Measurements from ENCODE around the gene SFT2D1. TPM values are rescaled to one million over a fixed set of nuclear protein-coding genes. Genes with fewer than 3 reads are reported as not detected.
"Not testable (repeated sequence)": the region's sequence is repeated elsewhere in the genome, so short reads cannot be mapped to it uniquely, and the experiment has no call there.

Gene SFT2D1
- 41.7 TPM for polyA plus RNA-seq (2013)

DNA sequence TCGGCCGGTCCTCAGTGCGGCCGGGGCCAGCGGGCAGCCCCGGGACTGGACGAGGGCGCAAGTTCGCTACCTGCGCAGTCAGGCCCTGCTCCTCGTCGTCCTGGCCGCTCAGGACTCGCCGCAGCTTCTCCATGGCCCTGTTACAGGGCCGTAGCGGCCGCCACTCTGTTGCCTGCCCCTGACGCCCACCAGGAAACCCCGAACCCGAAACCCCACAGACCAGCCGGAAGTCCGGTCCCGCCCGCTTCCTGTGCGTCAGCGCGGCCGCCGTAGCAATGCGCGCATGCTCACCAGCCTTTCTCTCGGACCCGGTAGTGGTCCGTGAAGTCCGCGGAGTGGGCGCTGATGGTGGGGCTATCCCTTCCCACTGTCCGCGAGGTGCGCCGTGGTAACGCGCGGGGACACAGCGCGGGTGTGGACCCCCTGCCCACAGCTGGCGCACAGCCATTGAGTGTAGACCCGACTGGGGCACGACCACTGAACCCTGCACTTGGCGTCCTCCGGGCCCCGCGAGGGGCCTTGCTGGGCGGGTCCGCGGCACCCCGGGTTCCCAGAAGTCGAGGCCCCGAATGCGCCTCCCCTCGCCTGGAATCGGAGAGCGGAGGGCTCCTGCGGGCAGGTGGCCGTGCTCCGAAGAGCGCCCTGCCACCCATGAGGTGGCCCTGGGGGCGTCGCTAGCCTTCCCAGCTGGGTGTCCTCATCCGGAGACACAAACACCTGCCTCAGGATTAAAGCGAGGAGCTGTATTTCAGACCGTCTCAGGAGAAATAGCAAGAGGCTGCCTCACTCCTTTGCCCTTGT, at the start of gene SFT2D1:
Gene SFT2D1 (minus strand): TSS at position 197 of the 801 bp plus-strand sequence. CDS start 64 bp downstream, at position 133.
- WGBS (ENCODE audit: insufficient coverage) = 0% methylated on average over 67 of the region's 73 CpGs
- Histone ChIP-seq H3K9me3 (ENCODE audit: control extremely low read depth in 1 of 5, control insufficient read depth in 4 of 5, insufficient read depth in 2 of 5, low read depth in 1 of 5, low read length in 4 of 5) (no peaks in the 10 kb centered on the region), H3K4me3 (ENCODE audit: control insufficient read depth in 1 of 7, extremely low read depth in 1 of 7, insufficient read depth in 4 of 7, low read depth in 2 of 7, low read length in 6 of 7) (peak within 1 kb of the TSS; percentile 82 to 95 (median 91))

DNA sequence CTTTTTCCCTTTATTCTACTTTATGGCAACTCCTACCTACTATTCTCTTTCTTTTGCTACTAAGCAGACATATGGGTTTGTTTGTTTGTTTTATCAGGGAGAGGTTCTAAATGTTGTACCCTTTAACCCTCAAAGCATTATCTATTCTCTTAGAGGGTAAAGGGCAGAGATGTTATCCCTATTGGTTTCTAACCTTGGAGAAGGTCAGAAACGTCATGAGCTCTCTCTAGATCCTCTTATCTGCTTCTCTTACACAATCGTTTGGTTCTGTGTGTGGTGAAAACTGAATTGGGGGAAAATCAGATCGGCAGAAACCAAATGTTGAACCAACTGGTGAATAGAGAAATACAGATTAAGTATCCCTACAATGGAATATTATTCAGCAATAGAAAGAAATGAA, 46.8 kb upstream of the SFT2D1 start:
- CTCF ChIA-PET = interaction anchor here (1.1 to 4.0 kb wide), 3 partner anchors 10 to 12 kb away, joined by 3 to 18 read pairs (median 7); no protein-coding TSS in a partner anchor
- Histone ChIP-seq H3K27me3 (replicated peaks in 2 of 5; ENCODE audit: control insufficient read depth in 4 of 5, insufficient read depth in 5 of 5, low read length in 4 of 5) (peaks cover 0 to 3% (median 3%) of the 10 kb centered on the region in 5 experiments), H3K27ac (ENCODE audit: insufficient read depth in 1 of 2, low read depth in 1 of 2, low read length in 2 of 2, poor library complexity in 1 of 2, severe bottlenecking in 2 of 2) (no peak overlapping the region), H3K9me3 (ENCODE audit: control extremely low read depth in 1 of 5, control insufficient read depth in 4 of 5, insufficient read depth in 2 of 5, low read depth in 1 of 5, low read length in 4 of 5) (no peaks in the 10 kb centered on the region), H3K4me3 (ENCODE audit: control insufficient read depth in 1 of 7, extremely low read depth in 1 of 7, insufficient read depth in 4 of 7, low read depth in 2 of 7, low read length in 6 of 7) (no peak overlapping the region), H3K36me3 (ENCODE audit: control insufficient read depth in 4 of 4, insufficient read depth in 4 of 4, low read length in 3 of 4) (no peaks in the 10 kb centered on the region), H3K4me1 (ENCODE audit: control extremely low read depth in 1 of 4, control insufficient read depth in 4 of 4, insufficient read depth in 4 of 4, low read length in 3 of 4) (peaks cover 0 to 3% (median under 1%) of the 10 kb centered on the region in 4 experiments)
- POLR2A ChIA-PET = no interaction called here
- DNase-seq = no peak
- WGBS (ENCODE audit: insufficient coverage) = 60% methylated on average over 1 of the region's 3 CpGs

More for the DNA sequence above, at the start of gene SFT2D1:
- H3K4me1 ChIP-seq (ENCODE audit: control extremely low read depth in 1 of 4, control insufficient read depth in 4 of 4, insufficient read depth in 4 of 4, low read length in 3 of 4) = peaks cover 5 to 46% (median 26%) of the 10 kb centered on the region in 4 experiments
- CTCF ChIA-PET = interaction anchor here (0.7 to 2.1 kb wide), 7 partner anchors 10 to 58 kb away, joined by 3 to 14 read pairs (median 4); no protein-coding TSS in a partner anchor
- DNase-seq = peak; percentile 91 to 92 (median 92)
- POLR2A ChIA-PET = interaction anchor here (0.8 to 1.6 kb wide), 5 partner anchors 9 to 41 kb away, joined by 3 to 5 read pairs (median 3); partner anchors contain the start of gene MPC1
- peaks cover 0 to 19% (median 5%) of the 10 kb centered on the region in 4 experiments for H3K36me3 ChIP-seq (ENCODE audit: control insufficient read depth in 4 of 4, insufficient read depth in 4 of 4, low read length in 3 of 4)
- no peaks in the 10 kb centered on the region for H3K27me3 ChIP-seq (replicated peaks in 2 of 5; ENCODE audit: control insufficient read depth in 4 of 5, insufficient read depth in 5 of 5, low read length in 4 of 5)
- peak within 1 kb of the TSS; percentile 96 to 98 for H3K27ac ChIP-seq (ENCODE audit: insufficient read depth in 1 of 2, low read depth in 1 of 2, low read length in 2 of 2, poor library complexity in 1 of 2, severe bottlenecking in 2 of 2)

DNA sequence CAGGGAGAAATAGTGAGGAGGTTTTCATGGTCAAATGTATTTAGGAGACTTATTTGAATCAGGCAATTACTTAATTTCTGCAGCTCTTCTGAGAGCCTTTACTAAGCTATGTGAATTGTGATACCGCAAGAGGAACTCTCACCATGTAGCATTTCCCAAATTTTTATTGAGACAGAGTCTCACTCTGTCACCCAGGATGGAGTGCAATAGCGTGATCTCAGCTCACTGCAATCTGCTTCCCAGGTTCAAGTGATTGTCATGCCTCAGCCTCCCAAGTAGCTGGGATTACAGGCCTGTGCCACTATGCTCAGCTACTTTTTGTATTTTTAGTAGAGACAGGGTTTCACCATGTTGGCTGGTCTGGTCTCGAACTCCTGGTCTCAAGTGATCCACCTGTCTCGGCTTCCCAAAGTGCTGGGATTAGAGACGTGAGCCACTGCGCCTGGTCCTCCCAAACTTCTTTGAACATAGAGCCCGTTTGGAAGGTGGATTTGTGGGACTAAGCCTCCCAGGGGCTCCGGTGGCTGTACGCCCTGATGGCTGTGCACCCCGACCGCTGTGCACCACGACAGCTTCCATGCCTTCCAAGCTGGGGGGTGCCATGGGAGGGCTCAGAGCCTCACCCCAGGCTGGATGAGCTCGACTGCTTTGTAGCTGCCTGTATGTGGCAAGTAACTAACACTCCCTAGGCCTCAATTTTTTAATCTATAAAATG, 46.1 kb upstream of the SFT2D1 start:
- WGBS (ENCODE audit: insufficient coverage) = 94% methylated on average over 12 of the region's 13 CpGs
- ChIA-PET POLR2A (no interaction called here), CTCF (interaction anchor here (0.7 to 4.0 kb wide), 8 partner anchors 10 to 95 kb away, joined by 3 to 18 read pairs (median 3); no protein-coding TSS in a partner anchor)
- no peak overlapping the region for H3K4me3 ChIP-seq (ENCODE audit: control insufficient read depth in 1 of 7, extremely low read depth in 1 of 7, insufficient read depth in 4 of 7, low read depth in 2 of 7, low read length in 6 of 7)
- H3K27ac ChIP-seq (ENCODE audit: insufficient read depth in 1 of 2, low read depth in 1 of 2, low read length in 2 of 2, poor library complexity in 1 of 2, severe bottlenecking in 2 of 2) = no peak overlapping the region
- peaks cover 0 to 9% (median under 1%) of the 10 kb centered on the region in 4 experiments for H3K4me1 ChIP-seq (ENCODE audit: control extremely low read depth in 1 of 4, control insufficient read depth in 4 of 4, insufficient read depth in 4 of 4, low read length in 3 of 4)
- no peaks in the 10 kb centered on the region for H3K36me3 ChIP-seq (ENCODE audit: control insufficient read depth in 4 of 4, insufficient read depth in 4 of 4, low read length in 3 of 4)
- peaks cover 0 to 3% (median 3%) of the 10 kb centered on the region in 5 experiments for H3K27me3 ChIP-seq (replicated peaks in 2 of 5; ENCODE audit: control insufficient read depth in 4 of 5, insufficient read depth in 5 of 5, low read length in 4 of 5)
- no peak for DNase-seq
- no peaks in the 10 kb centered on the region for H3K9me3 ChIP-seq (ENCODE audit: control extremely low read depth in 1 of 5, control insufficient read depth in 4 of 5, insufficient read depth in 2 of 5, low read depth in 1 of 5, low read length in 4 of 5)

DNA sequence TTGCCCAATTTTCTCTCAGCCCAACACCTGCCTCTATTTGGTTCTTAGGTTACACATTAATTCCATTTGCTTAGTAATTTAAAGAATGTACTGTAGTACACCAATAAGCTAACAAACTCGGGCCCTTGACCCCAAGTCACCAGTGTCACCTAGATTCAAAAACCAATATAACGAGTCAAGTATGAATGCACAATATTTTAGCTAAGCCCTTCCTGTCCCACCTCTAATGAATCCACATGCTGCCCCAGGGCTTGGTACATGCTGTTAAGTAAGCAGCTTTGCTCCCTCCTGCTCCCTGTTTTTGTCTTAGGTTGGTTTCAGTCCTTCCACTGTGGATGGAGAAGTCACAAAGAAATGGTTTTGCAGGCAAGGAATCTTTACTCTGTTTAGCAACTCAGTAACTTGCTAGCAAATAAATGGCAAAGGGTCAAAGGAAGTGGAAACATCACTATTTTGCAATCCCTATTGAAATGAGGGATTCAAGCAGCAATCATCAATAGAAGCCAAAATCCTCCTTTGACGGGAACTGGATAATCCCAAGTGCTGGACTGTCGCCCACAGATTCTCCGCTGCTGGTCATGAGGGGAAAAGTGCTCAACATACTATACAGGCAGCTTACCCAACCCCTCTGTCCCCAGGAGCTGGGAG, 45.4 kb upstream of the SFT2D1 start:
- CTCF ChIA-PET = interaction anchor here (0.7 to 4.0 kb wide), 7 partner anchors 10 to 94 kb away, joined by 3 to 18 read pairs (median 3); no protein-coding TSS in a partner anchor
- WGBS (ENCODE audit: insufficient coverage) = 97% methylated on average over 5 of the region's 5 CpGs

DNA sequence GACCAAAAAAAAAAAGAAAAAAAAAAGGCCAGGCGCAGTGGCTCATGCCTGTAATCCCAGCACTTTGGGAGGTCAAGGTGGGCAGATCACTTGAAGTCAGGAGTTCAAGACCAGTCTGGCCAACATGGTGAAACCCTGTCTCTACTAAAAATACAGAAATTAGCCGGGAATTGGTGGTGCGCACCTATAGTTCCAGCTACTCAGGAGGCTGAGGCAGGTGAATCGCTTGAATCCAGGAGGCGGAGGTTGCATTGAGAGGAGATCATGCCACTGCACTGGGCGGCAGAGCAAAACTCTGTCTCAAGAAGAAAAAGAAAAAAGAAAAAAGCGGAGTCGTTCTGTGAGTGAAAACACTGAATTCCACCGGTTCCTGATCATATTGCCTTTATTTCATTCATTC, 44.8 kb upstream of the SFT2D1 start:
- WGBS (ENCODE audit: insufficient coverage) = 98% methylated on average over 5 of the region's 9 CpGs
- CTCF ChIA-PET = interaction anchor here (0.6 to 4.0 kb wide), 7 partner anchors 10 to 92 kb away, joined by 3 to 18 read pairs (median 3); no protein-coding TSS in a partner anchor
- H3K4me3 ChIP-seq (ENCODE audit: control insufficient read depth in 1 of 7, extremely low read depth in 1 of 7, insufficient read depth in 4 of 7, low read depth in 2 of 7, low read length in 6 of 7); H3K36me3 ChIP-seq (ENCODE audit: control insufficient read depth in 4 of 4, insufficient read depth in 4 of 4, low read length in 3 of 4); H3K27me3 ChIP-seq (replicated peaks in 2 of 5; ENCODE audit: control insufficient read depth in 4 of 5, insufficient read depth in 5 of 5, low read length in 4 of 5); H3K27ac ChIP-seq (ENCODE audit: insufficient read depth in 1 of 2, low read depth in 1 of 2, low read length in 2 of 2, poor library complexity in 1 of 2, severe bottlenecking in 2 of 2); H3K9me3 ChIP-seq (ENCODE audit: control extremely low read depth in 1 of 5, control insufficient read depth in 4 of 5, insufficient read depth in 2 of 5, low read depth in 1 of 5, low read length in 4 of 5); DNase-seq; POLR2A ChIA-PET: not testable (repeated sequence)
- H3K4me1 ChIP-seq (ENCODE audit: control extremely low read depth in 1 of 4, control insufficient read depth in 4 of 4, insufficient read depth in 4 of 4, low read length in 3 of 4) = peaks cover 0 to 11% (median 3%) of the 10 kb centered on the region in 4 experiments

More for the DNA sequence above, 45.4 kb upstream of the SFT2D1 start:
- no peaks in the 10 kb centered on the region for H3K36me3 ChIP-seq (ENCODE audit: control insufficient read depth in 4 of 4, insufficient read depth in 4 of 4, low read length in 3 of 4)
- peaks cover 0 to 3% (median 3%) of the 10 kb centered on the region in 5 experiments for H3K27me3 ChIP-seq (replicated peaks in 2 of 5; ENCODE audit: control insufficient read depth in 4 of 5, insufficient read depth in 5 of 5, low read length in 4 of 5)
- no peak for DNase-seq
- no peak overlapping the region for H3K4me3 ChIP-seq (ENCODE audit: control insufficient read depth in 1 of 7, extremely low read depth in 1 of 7, insufficient read depth in 4 of 7, low read depth in 2 of 7, low read length in 6 of 7)
- POLR2A ChIA-PET = no interaction called here
- no peak overlapping the region for H3K27ac ChIP-seq (ENCODE audit: insufficient read depth in 1 of 2, low read depth in 1 of 2, low read length in 2 of 2, poor library complexity in 1 of 2, severe bottlenecking in 2 of 2)
- H3K4me1 ChIP-seq (ENCODE audit: control extremely low read depth in 1 of 4, control insufficient read depth in 4 of 4, insufficient read depth in 4 of 4, low read length in 3 of 4) = peaks cover 0 to 9% (median under 1%) of the 10 kb centered on the region in 4 experiments
- no peaks in the 10 kb centered on the region for H3K9me3 ChIP-seq (ENCODE audit: control extremely low read depth in 1 of 5, control insufficient read depth in 4 of 5, insufficient read depth in 2 of 5, low read depth in 1 of 5, low read length in 4 of 5)

DNA sequence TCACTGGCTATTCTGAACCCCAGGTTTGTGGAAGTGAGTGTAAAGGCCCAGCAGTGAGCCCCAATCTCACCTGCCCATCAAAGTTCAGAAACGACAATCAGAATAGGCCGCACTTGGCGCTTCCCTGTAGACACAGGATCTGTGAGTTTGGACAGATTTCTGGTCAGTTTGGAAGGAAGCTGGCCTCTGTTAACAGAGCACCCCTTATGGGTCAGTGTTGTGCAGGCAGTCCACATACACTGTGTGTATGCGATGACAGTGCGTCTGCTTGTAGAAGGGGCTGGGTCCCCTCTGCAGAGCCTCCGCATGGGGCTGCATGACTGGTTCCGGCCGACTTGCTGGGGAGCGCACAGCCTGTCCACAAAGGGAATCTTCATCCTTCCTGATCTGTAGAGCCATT, 43.8 kb upstream of the SFT2D1 start:
- POLR2A ChIA-PET = no interaction called here
- CTCF ChIA-PET = interaction anchor here (1.0 to 4.0 kb wide), 5 partner anchors 9 to 75 kb away, joined by 3 to 18 read pairs (median 5); no protein-coding TSS in a partner anchor
- no peak overlapping the region for H3K27ac ChIP-seq (ENCODE audit: insufficient read depth in 1 of 2, low read depth in 1 of 2, low read length in 2 of 2, poor library complexity in 1 of 2, severe bottlenecking in 2 of 2)
- peaks cover 0 to 3% (median 0%) of the 10 kb centered on the region in 5 experiments for H3K27me3 ChIP-seq (replicated peaks in 2 of 5; ENCODE audit: control insufficient read depth in 4 of 5, insufficient read depth in 5 of 5, low read length in 4 of 5)
- H3K4me1 ChIP-seq (ENCODE audit: control extremely low read depth in 1 of 4, control insufficient read depth in 4 of 4, insufficient read depth in 4 of 4, low read length in 3 of 4) = peaks cover 0 to 13% (median 11%) of the 10 kb centered on the region in 4 experiments
- H3K36me3 ChIP-seq (ENCODE audit: control insufficient read depth in 4 of 4, insufficient read depth in 4 of 4, low read length in 3 of 4) = no peaks in the 10 kb centered on the region
- 99% methylated on average over 9 of the region's 9 CpGs for WGBS (ENCODE audit: insufficient coverage)
- DNase-seq = no peak
- no peaks in the 10 kb centered on the region for H3K9me3 ChIP-seq (ENCODE audit: control extremely low read depth in 1 of 5, control insufficient read depth in 4 of 5, insufficient read depth in 2 of 5, low read depth in 1 of 5, low read length in 4 of 5)
- no peak overlapping the region for H3K4me3 ChIP-seq (ENCODE audit: control insufficient read depth in 1 of 7, extremely low read depth in 1 of 7, insufficient read depth in 4 of 7, low read depth in 2 of 7, low read length in 6 of 7)

All from common myeloid progenitor, CD34-positive (primary cell).